Germinal center (tissue), 1 donor: ENCODE data around the gene FATE1.

ENCODE experiments used
- DNase-seq: peaks from one replicate; pipeline ENCODE4 v3.0.0; 2012; ENCODE audit warnings: mixed read lengths, low spot score

Gene FATE1

GRCh38 chrX:151743651-151744470, 28.0 kb downstream of the FATE1 start:
- DNase-seq = no peak

DNA sequence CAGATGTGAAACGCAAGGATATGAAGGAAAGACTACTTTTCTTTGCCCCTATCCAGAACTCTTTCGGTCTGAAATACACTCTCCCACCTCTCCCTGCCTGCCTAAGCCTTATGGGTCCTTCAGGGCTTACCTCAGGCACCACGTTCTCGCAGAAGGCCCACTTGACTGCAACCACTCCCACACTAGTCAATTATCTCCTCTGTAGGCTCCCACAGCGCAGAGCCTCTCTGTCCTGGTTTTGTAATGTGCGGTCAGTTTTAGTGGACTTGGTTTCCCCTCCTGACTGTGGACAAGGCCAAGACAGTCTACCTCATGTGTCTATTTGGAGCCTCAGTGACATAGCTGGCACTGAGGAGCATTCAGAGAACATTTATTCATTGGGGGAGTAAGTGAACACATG, 29.8 kb downstream of the FATE1 start:
- no peak for DNase-seq

DNA sequence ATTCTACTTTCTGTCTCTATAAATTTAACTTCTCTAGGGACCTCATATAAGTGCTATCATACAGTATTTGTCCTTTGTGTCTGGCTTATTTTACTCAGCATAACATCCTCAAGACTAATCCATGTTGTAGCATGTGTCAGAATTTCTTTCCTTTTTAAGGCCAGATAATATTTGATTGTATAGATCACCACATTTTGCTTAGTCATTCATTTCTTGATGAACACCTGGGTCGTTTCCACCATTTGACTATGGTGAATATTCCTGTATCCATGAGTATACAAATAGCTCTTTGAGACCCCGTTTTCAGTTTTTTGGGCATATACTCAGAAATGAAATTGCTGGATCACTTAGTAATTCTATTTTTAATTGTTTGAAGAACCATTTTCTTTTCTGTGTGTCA, 30.7 kb downstream of the FATE1 start:
- no peak for DNase-seq

GRCh38 chrX:151750511-151750910, 34.7 kb downstream of the FATE1 start:
- no peak for DNase-seq

DNA sequence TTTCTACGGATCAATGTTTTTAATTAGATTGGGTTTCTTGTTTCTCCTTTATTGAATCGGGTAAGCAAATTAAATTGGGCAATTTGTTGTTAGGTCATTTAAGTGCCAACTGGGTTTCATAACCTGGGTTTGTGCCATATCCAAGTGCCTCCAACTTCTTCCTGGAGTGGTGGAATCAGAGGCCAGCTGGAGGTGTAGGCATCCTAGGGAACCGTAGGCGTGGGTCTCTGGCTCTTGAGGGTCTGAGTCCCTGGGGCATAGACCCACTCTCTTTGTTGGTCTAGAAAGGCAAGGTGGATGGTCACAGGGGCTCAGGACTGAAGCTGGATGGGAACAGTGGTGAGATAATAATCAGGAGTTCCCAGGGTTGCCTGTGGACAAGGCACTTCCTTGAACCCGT, 37.0 kb downstream of the FATE1 start:
- DNase-seq = no peak

- DNase-seq = peak; percentile 27
Measured at GRCh38 chrX:151753313-151754046, 37.6 kb downstream of the FATE1 start.

GRCh38 chrX:151754047-151754429, 38.2 kb downstream of the FATE1 start:
- no peak for DNase-seq

DNA sequence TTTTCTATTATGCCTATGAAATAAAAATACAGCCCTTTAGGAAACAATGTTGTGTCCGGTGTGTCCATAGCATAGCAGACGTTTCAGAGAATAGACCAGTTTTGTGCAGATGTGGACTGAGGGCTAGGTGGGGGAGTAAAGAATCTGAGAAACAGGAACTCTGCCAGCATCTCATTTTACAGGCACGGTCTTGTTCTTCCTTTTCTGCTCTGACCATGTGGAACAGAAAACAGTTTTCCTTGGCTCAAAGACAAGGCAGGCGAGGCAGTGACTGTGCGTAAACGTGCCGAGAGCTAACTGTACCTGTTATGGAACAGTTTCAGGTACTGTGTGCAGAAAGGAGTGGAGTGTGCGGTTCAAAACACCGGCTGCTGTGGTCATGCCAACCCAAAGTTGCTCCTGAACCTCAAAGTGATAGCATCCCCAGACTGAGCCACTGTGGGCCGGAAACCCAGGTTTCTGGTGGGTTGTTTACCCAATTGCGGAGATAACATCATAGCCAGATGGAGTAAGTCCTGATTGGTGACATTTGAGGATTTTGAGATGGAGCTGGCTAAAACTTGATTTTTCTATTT, 38.9 kb downstream of the FATE1 start:
- no peak for DNase-seq

DNA sequence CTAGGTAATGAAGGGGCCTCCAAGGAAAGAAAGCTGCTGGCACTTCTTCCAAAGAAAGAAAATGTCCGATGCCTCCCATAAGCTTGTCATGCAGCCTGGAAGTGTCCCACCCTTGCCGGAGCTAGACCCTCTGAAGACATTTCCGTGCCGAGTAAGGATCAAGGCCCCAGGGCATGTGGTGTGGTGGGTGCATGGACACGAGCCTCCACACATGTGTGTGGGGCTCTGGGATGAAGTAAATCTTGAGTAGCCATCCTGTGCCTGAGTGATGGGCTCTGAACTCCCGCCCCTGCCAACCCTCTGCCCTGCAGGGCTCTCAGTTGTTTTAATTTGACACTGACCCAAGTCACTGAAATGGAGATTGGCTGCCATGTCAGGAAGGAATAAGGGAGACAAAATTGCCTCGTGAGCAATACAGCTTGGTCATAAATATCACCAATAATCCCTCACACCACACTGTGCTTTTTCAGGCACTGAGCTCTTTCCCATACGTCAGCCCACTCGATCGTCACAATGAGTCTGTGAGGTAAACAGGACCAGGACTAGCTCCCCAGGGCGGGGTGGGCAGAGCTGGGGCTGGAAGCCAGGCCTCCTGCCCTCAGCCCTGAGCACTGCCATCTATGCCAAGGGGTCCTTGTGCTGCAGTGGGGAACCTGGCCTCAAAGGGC, 43.3 kb downstream of the FATE1 start:
- DNase-seq = no peak

GRCh38 chrX:151762802-151763201, 47.0 kb downstream of the FATE1 start:
- DNase-seq = no peak

GRCh38 chrX:151763711-151764110, 47.9 kb downstream of the FATE1 start:
- no peak for DNase-seq

GRCh38 chrX:151765026-151765425, 49.2 kb downstream of the FATE1 start:
- DNase-seq = no peak

GRCh38 chrX:151771726-151772125, 55.9 kb downstream of the FATE1 start:
- DNase-seq = no peak
